ENCODE measurements around the gene MYEF2.

GRCh38 chr15:48175126-48175525 lies 3.0 kb downstream of the MYEF2 start:
- TF ChIP-seq CTCF (IDR thresholded peaks at IDR 0.05) (no peak), POLR2A (IDR thresholded peaks at IDR 0.05) (no peak)
